ENCODE results near the gene VAV2. TPM values are rescaled to one million over a fixed set of nuclear protein-coding genes. Genes with fewer than 3 reads are reported as not detected.

VAV2 gene
- total and polyA plus RNA-seq, 2 of the 4 experiments (the other 2 are of a cell fraction), result 10.8 to 13.4 TPM

- dilution Hi-C loops (cut with HindIII; ENCODE audit: low sequenced_read_pairs, unreplicated experiment), result no loop called here
- no peak overlapping the region for H3K4me2 ChIP-seq (ENCODE audit: low read depth, low read length)
- CTCF ChIA-PET, result no interaction called here
- intact Hi-C loops (cut with micrococcal nuclease), result no loop called here
- ATAC-seq (ENCODE audit: low read depth) (no peak), DNase-seq (no peak)
- H3K27ac ChIP-seq (ENCODE audit: insufficient read depth, low read length), result no peak overlapping the region
- H3K4ac ChIP-seq (ENCODE audit: low read depth, low read length), result no peak overlapping the region
- POLR2A ChIA-PET (ENCODE audit: unreplicated experiment), result no interaction called here
- no peak overlapping the region for H2AFZ ChIP-seq (replicated peaks; ENCODE audit: low read length, poor library complexity)
- no peak overlapping the region for H2BK120ac ChIP-seq (ENCODE audit: low read depth, low read length)
- H4K5ac ChIP-seq (ENCODE audit: low read depth, low read length), result no peak overlapping the region
- H3K18ac ChIP-seq (ENCODE audit: low read depth, low read length), result no peak overlapping the region
- H3K9me1 ChIP-seq (ENCODE audit: insufficient read depth, low read length), result peaks cover 9% of the 10 kb centered on the region; the same call in 1 of the 2 replicates
- H3K14ac ChIP-seq (replicated peaks; ENCODE audit: low read depth, low read length), result no peak overlapping the region
- BruUV-seq (replicated peaks), result no TSS peak
- no peak overlapping the region for H4K8ac ChIP-seq (ENCODE audit: low read depth in 2 of 2, low read length in 2 of 2)
- no peak overlapping the region for H3K23ac ChIP-seq (ENCODE audit: low read depth, low read length)
- H2BK5ac ChIP-seq (ENCODE audit: low read depth, low read length, poor library complexity, severe bottlenecking), result no peak overlapping the region
- no peak for TF ChIP-seq CHD1 (IDR thresholded peaks at IDR 0.05; ENCODE audit: low read depth, low read length)
- no peak for TF ChIP-seq RAD21 (IDR thresholded peaks at IDR 0.05; ENCODE audit: low read length)
- no peak for TF ChIP-seq BHLHE40 (IDR thresholded peaks at IDR 0.05; ENCODE audit: low read depth, low read length)
- TF ChIP-seq CTCF (conservative IDR thresholded peaks at IDR 0.05; ENCODE audit: low read depth, low read length), result no peak
- TF ChIP-seq RCOR1 (IDR thresholded peaks at IDR 0.05; ENCODE audit: insufficient replicate concordance, low read length), result no peak
- TF ChIP-seq MXI1 (IDR thresholded peaks at IDR 0.05; ENCODE audit: borderline replicate concordance, low read depth, low read length), result no peak
- TF ChIP-seq FOS (IDR thresholded peaks at IDR 0.05; ENCODE audit: low read depth, low read length), result no peak
- TF ChIP-seq USF2 (IDR thresholded peaks at IDR 0.05; ENCODE audit: low read depth, low read length), result no peak
- TF ChIP-seq RFX5 (IDR thresholded peaks at IDR 0.05; ENCODE audit: low read depth, low read length), result no peak
- TF ChIP-seq POLR2A (IDR thresholded peaks at IDR 0.05; ENCODE audit: low read depth, low read length), result no peak
- TF ChIP-seq SMC3 (IDR thresholded peaks at IDR 0.05; ENCODE audit: low read depth, low read length), result no peak
- TF ChIP-seq MAZ (IDR thresholded peaks at IDR 0.05; ENCODE audit: borderline replicate concordance, low read depth, low read length), result no peak
- TF ChIP-seq MAFK (IDR thresholded peaks at IDR 0.05; ENCODE audit: low read depth, low read length), result no peak
- no peak for TF ChIP-seq ELK1 (IDR thresholded peaks at IDR 0.05; ENCODE audit: borderline replicate concordance, low read depth, low read length)
- TF ChIP-seq CEBPB (IDR thresholded peaks at IDR 0.05; ENCODE audit: low read depth, low read length), result no peak
- H3K9me3 ChIP-seq (ENCODE audit: control insufficient read depth, insufficient read depth, low read length), result no peaks in the 10 kb centered on the region
- peaks cover 1% of the 10 kb centered on the region; the same call in 1 of the 2 replicates for H3K36me3 ChIP-seq (ENCODE audit: control insufficient read depth, insufficient read depth, low read length)
- H3K56ac ChIP-seq (ENCODE audit: extremely low read depth, insufficient read depth, low read length), result no peak overlapping the region
- no peak overlapping the region for H4K91ac ChIP-seq (ENCODE audit: insufficient read depth, low read depth, low read length)
- H3K79me1 ChIP-seq (ENCODE audit: low read depth in 1 of 2, low read length in 2 of 2), result peaks cover 32 to 87% of the 10 kb centered on the region in 2 experiments; a peak in 3 of 4 replicates
- H2AK5ac ChIP-seq (ENCODE audit: low read depth, low read length), result no peak overlapping the region
- H4K20me1 ChIP-seq (ENCODE audit: insufficient read depth, low read length), result peaks cover 66% of the 10 kb centered on the region
- H2BK15ac ChIP-seq (ENCODE audit: low read depth, low read length), result no peak overlapping the region
- no peak overlapping the region for H3K4me3 ChIP-seq (ENCODE audit: insufficient read depth, low read depth, low read length)
- no peak overlapping the region for H2BK20ac ChIP-seq (ENCODE audit: low read depth, low read length)
- in situ Hi-C loops (cut with MboI; ENCODE audit: low sequenced_read_pairs), result no loop called here
- WGBS, 2 experiments (ENCODE audit: extremely low coverage in 2 of 2, insufficient read length in 1 of 2), result 80% methylated on average over 10 of the region's 23 CpGs; no CpG with 5 or more reads in 1 of the 2 experiments
- H2AK9ac ChIP-seq (replicated peaks; ENCODE audit: low read depth, low read length, poor library complexity), result no peak overlapping the region
- H3K27me3 ChIP-seq (ENCODE audit: control insufficient read depth, insufficient read depth, low read length), result no peaks in the 10 kb centered on the region
- H3K9ac ChIP-seq (ENCODE audit: low read depth, low read length), result no peak overlapping the region
- peaks cover 9% of the 10 kb centered on the region for H3K4me1 ChIP-seq (ENCODE audit: control insufficient read depth, insufficient read depth, low read length)
These were observed 61.2 kb downstream of the VAV2 start for GRCh38 chr9:133930682-133931485.
